ENCODE measurements around the gene PPP1R3F.
"Not testable (repeated sequence)": the region's sequence is repeated elsewhere in the genome, so short reads cannot be mapped to it uniquely, and the experiment has no call there.

Gene PPP1R3F

DNA sequence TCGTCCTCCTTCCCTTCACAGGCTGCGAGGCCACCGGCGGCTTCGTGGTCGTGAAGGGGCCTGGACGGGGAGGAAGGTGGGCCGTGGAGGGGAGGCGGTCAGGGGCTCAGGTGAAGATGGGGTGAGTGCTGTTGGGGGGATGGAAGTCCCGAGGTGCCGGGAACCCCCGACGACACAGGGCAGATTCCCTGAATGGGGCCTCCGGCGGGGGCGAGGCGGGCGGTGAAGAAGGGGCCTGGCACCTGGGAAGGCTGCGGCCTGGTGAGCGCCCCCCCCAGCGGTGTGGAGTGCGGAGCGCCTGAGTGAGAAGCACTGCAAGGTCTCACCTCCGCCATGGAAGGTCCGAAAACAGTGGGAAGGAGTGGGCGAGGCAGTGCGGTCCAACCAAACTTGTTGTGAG is 52.7 kb downstream of the PPP1R3F start:
- not testable (repeated sequence) for DNase-seq

- not testable (repeated sequence) for DNase-seq
Measured at GRCh38 chrX:49323735-49324134, 54.1 kb downstream of the PPP1R3F start.

DNA sequence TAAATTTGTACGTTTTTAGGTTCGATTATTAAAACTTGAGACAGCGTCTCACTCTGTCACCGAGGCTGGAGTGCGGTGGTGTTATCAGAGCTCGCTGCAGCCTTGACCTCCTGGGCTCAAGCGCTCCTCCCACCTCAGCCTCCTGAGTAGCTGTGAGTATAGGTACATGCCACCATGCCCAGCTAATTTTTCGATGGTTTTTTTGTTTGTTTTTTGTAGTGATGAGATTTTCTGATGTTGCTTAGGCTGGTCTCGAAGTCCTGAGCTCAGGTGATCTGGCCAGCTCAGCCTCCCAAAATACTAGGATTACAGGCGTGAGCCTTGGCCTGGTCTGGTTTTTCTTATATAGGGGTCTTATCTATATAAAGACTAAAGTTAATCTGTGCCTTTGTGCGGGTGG is 60.8 kb downstream of the PPP1R3F start:
- DNase-seq = not testable (repeated sequence)

DNA sequence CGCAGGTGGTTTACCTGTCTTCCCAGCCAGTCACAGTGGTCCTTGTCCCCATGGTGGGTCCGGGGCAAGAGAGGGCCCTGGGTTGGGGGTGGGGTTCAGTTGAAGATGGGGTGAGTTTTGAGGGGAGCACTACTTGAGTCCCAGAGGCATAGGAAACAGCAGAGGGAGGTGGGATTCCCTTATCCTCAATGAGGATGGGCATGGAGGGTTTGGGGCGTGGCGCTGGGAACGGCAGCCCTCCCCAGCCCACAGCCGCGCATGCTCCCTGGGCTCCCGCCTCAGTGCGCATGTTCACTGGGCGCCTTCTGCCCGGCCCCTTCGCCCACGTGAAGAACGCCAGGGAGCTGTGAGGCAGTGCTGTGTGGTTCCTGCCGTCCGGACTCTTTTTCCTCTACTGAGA is 61.7 kb downstream of the PPP1R3F start, which contains the start of gene GAGE13:
TSS of gene GAGE13 (plus strand) at position 301 of the 400 bp plus-strand sequence. CDS start 1,156 bp downstream, outside the sequence.
- not testable (repeated sequence) for DNase-seq

GRCh38 chrX:49331841-49332240 is 62.2 kb downstream of the PPP1R3F start:
- DNase-seq = not testable (repeated sequence)
